Right kidney (tissue), 9 donors: ENCODE data around the gene DNAAF8.

ENCODE experiments used
- DNase-seq: peaks from one replicate; pipeline ENCODE4 v3.0.0-alpha.2; 2016
- long read RNA-seq, 8 donors: transcript quantifications; one replicate each; lab custom pipeline, GENCODE V29; 2026

Gene DNAAF8
- long read RNA-seq, donor 1 = 0 reads
- long read RNA-seq, donor 2 = 0 reads
- long read RNA-seq, donor 3 = 0 reads
- long read RNA-seq, donor 4 = 0 reads
- long read RNA-seq, donor 5 = 0 reads
- long read RNA-seq, donor 6 = 0 reads
- long read RNA-seq, donor 7 = 0 reads
- long read RNA-seq, donor 8 = 0 reads

GRCh38 chr16:4734063-4734729 lies at the start of gene DNAAF8, which contains the start of gene ANKS3:
TSS of gene DNAAF8 (plus strand) at chr16:4734537. CDS start at chr16:4736515, 1,978 bp downstream.
TSS of gene ANKS3 (minus strand) at chr16:4734271. CDS start at chr16:4730149, 4,122 bp downstream.
- peak; percentile 93 for DNase-seq

- DNase-seq = no peak
Observed at GRCh38 chr16:4684763-4685162, 49.6 kb upstream of the DNAAF8 start.

GRCh38 chr16:4685292-4685691 lies 49.0 kb upstream of the DNAAF8 start:
- no peak for DNase-seq

- DNase-seq = no peak
Observed at GRCh38 chr16:4685776-4686496, 48.4 kb upstream of the DNAAF8 start.

- no peak for DNase-seq
Observed at GRCh38 chr16:4686497-4687210, 47.7 kb upstream of the DNAAF8 start.

GRCh38 chr16:4687416-4687815 lies 46.9 kb upstream of the DNAAF8 start:
- no peak for DNase-seq

GRCh38 chr16:4687946-4688673 lies 46.2 kb upstream of the DNAAF8 start:
- no peak for DNase-seq

GRCh38 chr16:4688674-4689045 lies 45.7 kb upstream of the DNAAF8 start:
- no peak for DNase-seq

GRCh38 chr16:4689091-4689671 lies 45.2 kb upstream of the DNAAF8 start:
- DNase-seq = no peak

- DNase-seq = no peak
Observed at GRCh38 chr16:4689864-4690704, 44.3 kb upstream of the DNAAF8 start.

GRCh38 chr16:4690946-4691665 lies 43.2 kb upstream of the DNAAF8 start:
- DNase-seq = no peak

- DNase-seq = no peak
Observed at GRCh38 chr16:4691666-4692412, 42.5 kb upstream of the DNAAF8 start.

- DNase-seq = no peak
Observed at GRCh38 chr16:4692460-4693295, 41.7 kb upstream of the DNAAF8 start.

- peak; percentile 88 for DNase-seq
Observed at GRCh38 chr16:4693296-4693955, 40.9 kb upstream of the DNAAF8 start, which contains the start of gene NUDT16L1. TSS of gene NUDT16L1 (plus strand) at chr16:4693562. CDS start at chr16:4693727, 165 bp downstream.

- no peak for DNase-seq
Observed at GRCh38 chr16:4693956-4694641, 40.2 kb upstream of the DNAAF8 start.

- DNase-seq = no peak
Observed at GRCh38 chr16:4694642-4695451, 39.5 kb upstream of the DNAAF8 start.
